HL-60 (cell line): ENCODE measurements around the gene RIC8B.
"Not testable (repeated sequence)": the region's sequence is repeated elsewhere in the genome, so short reads cannot be mapped to it uniquely, and the experiment has no call there.

Experiments used
- DNase-seq, 2 experiments: peaks; one replicate each; pipeline ENCODE4 v3.0.0-alpha.2; 2010 to 2020; ENCODE audit warnings: low read depth in 1 of 2, low spot score in 1 of 2
- H3K27ac ChIP-seq: fragments of 250-450 bp; sonication (Bioruptor Pico); replicated peaks from 2 replicates; pipeline ENCODE4 v1.5.1; 2020; ENCODE audit warnings: mild to moderate bottlenecking, moderate library complexity
- H3K27me3 ChIP-seq: fragments of 250-450 bp; sonication (Bioruptor Pico); 2 replicates; pipeline ENCODE4 v1.5.1; 2021; ENCODE audit warnings: mild to moderate bottlenecking, moderate library complexity; ENCODE audit not compliant: insufficient read depth, poor library complexity, severe bottlenecking
- H3K4me3 ChIP-seq: replicated peaks from 2 replicates; pipeline ENCODE4 v1.5.1; 2011; ENCODE audit warnings: mild to moderate bottlenecking, control low read depth, low read length; ENCODE audit not compliant: insufficient read depth
- GABPA ChIP-seq: IDR thresholded peaks from 2 replicates; pipeline ENCODE4 v1.6.1; 2012; ENCODE audit warnings: low read depth
- POLR2AphosphoS5 ChIP-seq: IDR thresholded peaks from 2 replicates; pipeline ENCODE4 v1.6.1; 2012; ENCODE audit warnings: low read depth
- SPI1 ChIP-seq: IDR thresholded peaks from 2 replicates; pipeline ENCODE4 v1.6.1; 2012; ENCODE audit warnings: low read depth, mild to moderate bottlenecking, borderline replicate concordance
- TF ChIP-seq, protein P1 (sequence below): IDR thresholded peaks from one replicate; pipeline ENCODE4 v1.5.1; 2011; ENCODE audit warnings: low read length, control low read depth, inconsistent platforms; ENCODE audit not compliant: insufficient read depth
- TF ChIP-seq, protein P2 (sequence below): IDR thresholded peaks from 2 replicates; pipeline ENCODE4 v1.6.1; 2012; ENCODE audit warnings: low read depth; ENCODE audit not compliant: insufficient replicate concordance

The RIC8B gene

DNA sequence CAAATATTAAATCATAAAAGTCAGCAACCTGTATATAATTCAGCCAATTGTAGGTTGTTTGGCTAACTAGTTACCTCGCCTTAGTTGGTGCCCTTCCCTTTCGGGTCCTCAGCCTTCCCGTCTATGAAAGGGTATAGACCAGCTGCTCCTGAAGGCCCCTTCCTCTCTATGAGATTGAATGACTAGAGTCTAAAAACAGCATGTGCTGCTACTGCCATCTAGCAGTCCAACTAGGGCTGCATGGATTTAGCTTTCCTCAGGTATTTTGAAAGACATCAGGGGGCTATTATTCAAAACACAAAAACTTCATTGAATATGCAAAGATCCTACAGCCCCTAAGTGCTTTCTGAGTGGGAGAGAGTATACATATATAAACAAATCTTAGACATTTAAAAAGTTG lies 144.3 kb downstream of the RIC8B start:
- no peak for DNase-seq
- H3K27me3 ChIP-seq = peaks cover 49% of the 10 kb centered on the region
- no peak overlapping the region for H3K27ac ChIP-seq
- no peak for TF ChIP-seq POLR2AphosphoS5
- TF ChIP-seq SPI1 = no peak
- no peak for TF ChIP-seq GABPA
- TF ChIP-seq, protein P1, sequence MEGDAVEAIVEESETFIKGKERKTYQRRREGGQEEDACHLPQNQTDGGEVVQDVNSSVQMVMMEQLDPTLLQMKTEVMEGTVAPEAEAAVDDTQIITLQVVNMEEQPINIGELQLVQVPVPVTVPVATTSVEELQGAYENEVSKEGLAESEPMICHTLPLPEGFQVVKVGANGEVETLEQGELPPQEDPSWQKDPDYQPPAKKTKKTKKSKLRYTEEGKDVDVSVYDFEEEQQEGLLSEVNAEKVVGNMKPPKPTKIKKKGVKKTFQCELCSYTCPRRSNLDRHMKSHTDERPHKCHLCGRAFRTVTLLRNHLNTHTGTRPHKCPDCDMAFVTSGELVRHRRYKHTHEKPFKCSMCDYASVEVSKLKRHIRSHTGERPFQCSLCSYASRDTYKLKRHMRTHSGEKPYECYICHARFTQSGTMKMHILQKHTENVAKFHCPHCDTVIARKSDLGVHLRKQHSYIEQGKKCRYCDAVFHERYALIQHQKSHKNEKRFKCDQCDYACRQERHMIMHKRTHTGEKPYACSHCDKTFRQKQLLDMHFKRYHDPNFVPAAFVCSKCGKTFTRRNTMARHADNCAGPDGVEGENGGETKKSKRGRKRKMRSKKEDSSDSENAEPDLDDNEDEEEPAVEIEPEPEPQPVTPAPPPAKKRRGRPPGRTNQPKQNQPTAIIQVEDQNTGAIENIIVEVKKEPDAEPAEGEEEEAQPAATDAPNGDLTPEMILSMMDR = no peak
- TF ChIP-seq, protein P2, sequence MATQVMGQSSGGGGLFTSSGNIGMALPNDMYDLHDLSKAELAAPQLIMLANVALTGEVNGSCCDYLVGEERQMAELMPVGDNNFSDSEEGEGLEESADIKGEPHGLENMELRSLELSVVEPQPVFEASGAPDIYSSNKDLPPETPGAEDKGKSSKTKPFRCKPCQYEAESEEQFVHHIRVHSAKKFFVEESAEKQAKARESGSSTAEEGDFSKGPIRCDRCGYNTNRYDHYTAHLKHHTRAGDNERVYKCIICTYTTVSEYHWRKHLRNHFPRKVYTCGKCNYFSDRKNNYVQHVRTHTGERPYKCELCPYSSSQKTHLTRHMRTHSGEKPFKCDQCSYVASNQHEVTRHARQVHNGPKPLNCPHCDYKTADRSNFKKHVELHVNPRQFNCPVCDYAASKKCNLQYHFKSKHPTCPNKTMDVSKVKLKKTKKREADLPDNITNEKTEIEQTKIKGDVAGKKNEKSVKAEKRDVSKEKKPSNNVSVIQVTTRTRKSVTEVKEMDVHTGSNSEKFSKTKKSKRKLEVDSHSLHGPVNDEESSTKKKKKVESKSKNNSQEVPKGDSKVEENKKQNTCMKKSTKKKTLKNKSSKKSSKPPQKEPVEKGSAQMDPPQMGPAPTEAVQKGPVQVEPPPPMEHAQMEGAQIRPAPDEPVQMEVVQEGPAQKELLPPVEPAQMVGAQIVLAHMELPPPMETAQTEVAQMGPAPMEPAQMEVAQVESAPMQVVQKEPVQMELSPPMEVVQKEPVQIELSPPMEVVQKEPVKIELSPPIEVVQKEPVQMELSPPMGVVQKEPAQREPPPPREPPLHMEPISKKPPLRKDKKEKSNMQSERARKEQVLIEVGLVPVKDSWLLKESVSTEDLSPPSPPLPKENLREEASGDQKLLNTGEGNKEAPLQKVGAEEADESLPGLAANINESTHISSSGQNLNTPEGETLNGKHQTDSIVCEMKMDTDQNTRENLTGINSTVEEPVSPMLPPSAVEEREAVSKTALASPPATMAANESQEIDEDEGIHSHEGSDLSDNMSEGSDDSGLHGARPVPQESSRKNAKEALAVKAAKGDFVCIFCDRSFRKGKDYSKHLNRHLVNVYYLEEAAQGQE = no peak
- no peak overlapping the region for H3K4me3 ChIP-seq

DNA sequence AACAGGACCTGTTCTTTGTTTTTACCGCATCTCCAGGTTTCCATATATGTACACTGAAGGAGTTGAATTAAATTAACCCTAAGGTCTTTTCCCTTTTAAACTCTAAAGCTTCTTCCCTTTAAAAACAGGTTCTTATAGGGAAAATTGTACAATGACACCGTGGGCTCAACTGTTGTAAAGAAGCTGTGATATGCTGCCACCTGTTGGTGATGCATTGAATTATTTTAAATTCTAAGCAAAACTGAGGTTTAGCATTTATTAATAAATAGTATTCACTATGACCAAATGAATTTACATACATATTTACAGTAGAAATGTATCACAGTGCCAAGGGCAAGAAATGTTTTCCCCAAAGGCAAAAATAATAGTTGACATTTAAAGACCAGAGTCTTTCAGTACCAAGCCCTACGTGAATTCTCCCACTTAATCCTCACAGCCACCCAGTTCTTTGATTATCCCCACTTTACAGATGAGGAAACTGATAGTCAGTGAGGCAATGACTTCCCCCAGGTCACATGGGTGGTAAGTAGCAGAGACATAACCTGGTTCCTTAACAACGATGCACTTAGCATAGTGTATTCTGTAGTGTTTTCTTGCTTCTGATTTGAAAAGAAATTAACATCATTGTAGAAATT lies 145.5 kb downstream of the RIC8B start:
- H3K27ac ChIP-seq = no peak overlapping the region
- H3K4me3 ChIP-seq = no peak overlapping the region
- no peak for DNase-seq
- no peak for TF ChIP-seq GABPA
- TF ChIP-seq, protein P1 = peak; percentile 36
- peaks cover 39% of the 10 kb centered on the region for H3K27me3 ChIP-seq

DNA sequence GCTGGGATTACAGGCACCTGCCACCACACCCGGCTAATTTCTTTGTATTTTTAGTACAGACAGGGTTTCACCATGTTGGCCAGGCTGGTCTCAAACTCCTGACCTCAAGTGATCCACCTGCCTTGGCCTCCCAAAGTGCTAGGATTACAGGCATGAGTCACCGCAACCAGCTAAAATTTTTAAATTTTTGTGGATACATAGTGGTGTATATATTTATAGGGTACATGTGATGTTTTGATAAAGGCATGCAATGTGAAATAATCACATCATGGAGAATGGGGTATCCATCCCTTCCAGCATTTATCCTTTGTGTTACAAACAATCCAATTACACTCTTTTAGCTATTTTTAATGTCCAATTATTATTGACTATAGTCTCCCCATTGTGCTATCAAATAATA lies 147.5 kb downstream of the RIC8B start:
- not testable (repeated sequence) for DNase-seq, H3K27ac ChIP-seq, H3K4me3 ChIP-seq
- peaks cover 27% of the 10 kb centered on the region for H3K27me3 ChIP-seq

DNA sequence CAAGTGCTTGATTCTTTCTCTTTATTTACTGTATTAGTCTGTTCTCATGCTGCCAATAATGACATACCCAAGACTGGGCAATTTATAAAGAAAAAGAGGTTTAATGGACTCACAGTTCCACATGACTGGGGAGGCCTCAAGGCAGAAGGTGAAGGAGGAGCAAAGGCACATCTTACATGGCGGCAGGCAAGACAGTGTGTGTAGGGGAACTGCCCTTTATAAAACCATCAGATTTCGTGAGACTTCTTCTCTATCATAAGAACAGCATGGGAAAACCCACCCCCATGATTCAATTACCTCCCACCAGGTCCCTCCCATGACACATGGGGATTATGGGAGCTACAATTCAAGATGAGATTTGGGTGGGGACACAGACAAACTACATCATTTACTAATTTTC lies 149.1 kb downstream of the RIC8B start:
- H3K27ac ChIP-seq, DNase-seq, H3K4me3 ChIP-seq: not testable (repeated sequence)
- H3K27me3 ChIP-seq = peaks cover 18% of the 10 kb centered on the region

DNA sequence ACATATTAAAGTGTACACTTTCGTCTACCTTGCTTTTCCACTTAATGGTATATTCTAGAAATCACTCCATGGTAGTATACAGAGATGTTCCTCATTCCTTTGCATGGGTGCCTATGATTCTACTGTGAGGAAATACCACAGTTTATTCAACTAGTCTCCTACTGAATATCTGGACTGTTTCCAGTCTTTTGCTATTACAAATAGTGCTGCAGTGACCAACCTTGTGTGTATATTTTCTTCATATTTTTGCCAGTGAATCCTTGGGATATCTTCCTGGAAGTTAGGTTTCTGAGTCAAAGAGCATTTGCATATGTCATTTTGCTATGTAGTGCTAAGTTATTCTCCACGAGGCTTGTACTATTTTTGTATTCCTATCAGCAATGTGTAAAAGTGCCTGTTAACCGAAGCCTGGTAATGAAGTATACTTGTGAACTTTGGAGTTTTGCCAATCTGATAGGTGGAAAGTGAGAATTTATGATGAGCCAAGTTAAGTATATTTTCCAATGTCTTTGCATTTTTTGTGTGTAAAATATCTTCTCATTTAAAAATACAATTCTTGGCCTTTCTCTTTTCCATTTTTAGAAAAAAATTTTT lies 149.9 kb downstream of the RIC8B start:
- TF ChIP-seq, protein P2 = no peak
- TF ChIP-seq SPI1 (no peak), GABPA (no peak), POLR2AphosphoS5 (no peak)
- TF ChIP-seq, protein P1 = no peak
- Histone ChIP-seq H3K27me3 (peaks cover 14% of the 10 kb centered on the region), H3K27ac (no peak overlapping the region), H3K4me3 (no peak overlapping the region)
- DNase-seq = no peak
